ENCODE measurements around the gene SLC2A9.

DNA sequence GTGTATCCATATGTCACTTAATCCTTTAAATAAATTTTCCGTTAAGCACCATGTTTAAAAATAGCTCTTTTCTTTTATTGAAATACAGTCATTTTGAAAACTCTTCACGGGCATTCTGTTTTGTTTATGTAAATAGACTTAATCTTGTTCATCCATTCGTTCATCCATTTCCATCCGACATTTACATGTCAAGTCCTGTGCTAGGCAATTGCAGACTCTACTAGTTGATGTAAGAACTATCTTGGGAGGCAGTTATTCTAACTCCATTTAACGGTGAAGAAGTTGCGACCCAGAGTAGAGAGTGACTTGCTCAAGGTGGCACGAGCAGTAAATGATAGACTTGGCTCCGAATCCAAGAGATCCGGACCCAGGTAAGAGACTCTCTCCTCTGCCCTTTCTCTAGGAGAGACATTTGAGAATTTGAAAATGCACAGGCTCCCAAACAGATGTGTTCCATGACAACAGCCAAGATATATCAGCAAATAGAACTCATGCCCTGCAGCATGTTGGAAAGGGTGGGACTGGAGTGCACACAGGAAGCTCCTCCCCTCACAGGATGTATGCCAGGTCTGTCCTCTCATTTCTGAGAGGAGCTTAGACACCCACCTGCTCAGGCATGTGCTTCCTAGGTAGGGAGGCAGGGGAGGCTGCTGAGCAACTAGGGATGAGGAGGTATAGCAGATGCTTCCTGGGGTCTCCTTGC lies 175.4 kb downstream of the SLC2A9 start:
- TF ChIP-seq, protein P1, sequence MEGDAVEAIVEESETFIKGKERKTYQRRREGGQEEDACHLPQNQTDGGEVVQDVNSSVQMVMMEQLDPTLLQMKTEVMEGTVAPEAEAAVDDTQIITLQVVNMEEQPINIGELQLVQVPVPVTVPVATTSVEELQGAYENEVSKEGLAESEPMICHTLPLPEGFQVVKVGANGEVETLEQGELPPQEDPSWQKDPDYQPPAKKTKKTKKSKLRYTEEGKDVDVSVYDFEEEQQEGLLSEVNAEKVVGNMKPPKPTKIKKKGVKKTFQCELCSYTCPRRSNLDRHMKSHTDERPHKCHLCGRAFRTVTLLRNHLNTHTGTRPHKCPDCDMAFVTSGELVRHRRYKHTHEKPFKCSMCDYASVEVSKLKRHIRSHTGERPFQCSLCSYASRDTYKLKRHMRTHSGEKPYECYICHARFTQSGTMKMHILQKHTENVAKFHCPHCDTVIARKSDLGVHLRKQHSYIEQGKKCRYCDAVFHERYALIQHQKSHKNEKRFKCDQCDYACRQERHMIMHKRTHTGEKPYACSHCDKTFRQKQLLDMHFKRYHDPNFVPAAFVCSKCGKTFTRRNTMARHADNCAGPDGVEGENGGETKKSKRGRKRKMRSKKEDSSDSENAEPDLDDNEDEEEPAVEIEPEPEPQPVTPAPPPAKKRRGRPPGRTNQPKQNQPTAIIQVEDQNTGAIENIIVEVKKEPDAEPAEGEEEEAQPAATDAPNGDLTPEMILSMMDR (IDR thresholded peaks at IDR 0.05), result no peak
- no peak for TF ChIP-seq POLR2A (IDR thresholded peaks at IDR 0.05)
